Measurements from ENCODE around the gene MAGI1.

- TF ChIP-seq CTCF (IDR thresholded peaks at IDR 0.05), result no peak
- TF ChIP-seq POLR2A (IDR thresholded peaks at IDR 0.05), result no peak
Measured at GRCh38 chr3:65749066-65749465, 289.7 kb downstream of the MAGI1 start.

All from breast epithelium (tissue), 3 donors.